GM18951 (cell line): ENCODE results near the gene P3H3.

ENCODE experiments used
- POLR2A ChIP-seq: IDR thresholded peaks from 4 replicates; pipeline ENCODE4 v1.6.1; 2011; ENCODE audit warnings: mild to moderate bottlenecking; ENCODE audit not compliant: insufficient read length, insufficient read depth; ENCODE audit errors: extremely low read depth
- in situ Hi-C: fragments of 300-500 bp; cut with MboI; formaldehyde crosslinking; loops from one replicate; pipeline ENCODE4 v1.12.0; 2022; ENCODE audit warnings: low sequenced_read_pairs, mixed read lengths, inconsistent platforms; ENCODE audit not compliant: unreplicated experiment

P3H3 gene

DNA sequence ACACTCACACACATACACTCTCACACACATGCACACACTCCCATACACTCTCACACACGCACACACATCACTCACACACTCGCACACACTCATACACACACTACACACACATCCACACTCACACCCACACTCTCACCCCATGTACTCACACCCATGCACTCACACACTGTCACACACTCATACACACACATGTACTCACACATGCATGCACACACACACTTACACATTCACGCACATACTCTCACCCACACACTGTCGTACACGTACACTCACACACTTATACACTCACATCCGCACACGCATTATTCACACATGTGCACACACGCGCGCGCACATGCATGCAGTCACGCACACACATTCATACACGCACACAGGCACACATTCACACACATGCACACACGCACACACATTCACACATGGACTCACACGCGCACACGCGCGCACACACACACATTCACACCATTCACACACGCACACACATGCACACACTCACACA, 10.5 kb upstream of the P3H3 start:
- TF ChIP-seq POLR2A, result no peak
- in situ Hi-C loops, result no loop called here

DNA sequence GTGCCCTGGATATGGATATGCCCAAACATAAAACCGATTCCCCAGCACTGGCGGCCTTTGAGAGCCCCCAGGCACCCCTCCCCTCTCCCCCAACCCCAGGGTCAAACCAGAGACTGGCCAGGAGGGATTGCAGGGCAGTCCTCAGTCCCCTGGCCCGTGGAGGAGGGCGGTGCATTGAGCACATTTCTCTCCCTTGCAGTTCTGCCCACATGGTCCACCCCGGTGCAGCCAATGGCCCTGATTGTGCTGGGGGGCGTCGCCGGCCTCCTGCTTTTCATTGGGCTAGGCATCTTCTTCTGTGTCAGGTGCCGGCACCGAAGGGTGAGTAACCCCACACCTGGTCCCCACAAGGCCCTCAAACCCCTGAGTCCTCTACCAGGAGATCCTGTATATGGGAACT, 10.0 kb upstream of the P3H3 start:
- in situ Hi-C loops, result no loop called here
- no peak for TF ChIP-seq POLR2A

DNA sequence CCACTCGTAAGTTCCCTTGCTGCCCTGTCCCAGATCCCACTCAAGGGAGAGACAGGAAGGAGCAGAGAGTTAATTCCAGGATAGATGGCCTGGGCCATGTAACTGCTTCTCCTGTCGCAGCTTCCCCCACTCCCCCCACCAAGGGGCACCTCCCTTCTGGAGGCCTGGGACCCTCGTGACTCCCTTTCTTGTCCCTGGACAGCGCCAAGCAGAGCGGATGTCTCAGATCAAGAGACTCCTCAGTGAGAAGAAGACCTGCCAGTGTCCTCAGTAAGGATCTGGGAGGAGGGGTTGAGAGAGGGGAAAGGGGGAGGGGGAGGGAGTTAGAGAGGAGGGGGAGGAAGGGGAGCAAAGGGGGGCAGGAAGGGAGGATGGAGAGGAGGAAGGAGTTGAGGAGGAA, 9.6 kb upstream of the P3H3 start:
- in situ Hi-C loops, result no loop called here
- TF ChIP-seq POLR2A, result no peak

DNA sequence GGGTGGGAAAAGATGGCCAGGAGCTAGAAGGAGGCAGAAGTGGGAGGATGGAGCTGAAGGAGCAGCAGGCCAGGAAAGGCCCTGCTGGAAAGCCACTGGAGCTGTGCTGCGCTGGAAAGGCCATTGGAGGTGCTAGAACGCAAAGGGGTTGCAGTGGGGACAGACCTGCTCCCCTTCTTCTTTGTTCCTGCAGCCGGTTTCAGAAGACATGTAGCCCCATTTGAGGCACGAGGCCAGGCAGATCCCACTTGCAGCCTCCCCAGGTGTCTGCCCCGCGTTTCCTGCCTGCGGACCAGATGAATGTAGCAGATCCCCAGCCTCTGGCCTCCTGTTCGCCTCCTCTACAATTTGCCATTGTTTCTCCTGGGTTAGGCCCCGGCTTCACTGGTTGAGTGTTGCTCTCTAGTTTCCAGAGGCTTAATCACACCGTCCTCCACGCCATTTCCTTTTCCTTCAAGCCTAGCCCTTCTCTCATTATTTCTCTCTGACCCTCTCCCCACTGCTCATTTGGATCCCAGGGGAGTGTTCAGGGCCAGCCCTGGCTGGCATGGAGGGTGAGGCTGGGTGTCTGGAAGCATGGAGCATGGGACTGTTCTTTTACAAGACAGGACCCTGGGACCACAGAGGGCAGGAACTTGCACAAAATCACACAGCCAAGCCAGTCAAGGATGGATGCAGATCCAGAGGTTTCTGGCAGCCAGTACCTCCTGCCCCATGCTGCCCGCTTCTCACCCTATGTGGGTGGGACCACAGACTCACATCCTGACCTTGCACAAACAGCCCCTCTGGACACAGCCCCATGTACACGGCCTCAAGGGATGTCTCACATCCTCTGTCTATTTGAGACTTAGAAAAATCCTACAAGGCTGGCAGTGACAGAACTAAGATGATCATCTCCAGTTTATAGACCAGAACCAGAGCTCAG, 8.8 kb upstream of the P3H3 start:
- in situ Hi-C loops, result no loop called here
- no peak for TF ChIP-seq POLR2A

DNA sequence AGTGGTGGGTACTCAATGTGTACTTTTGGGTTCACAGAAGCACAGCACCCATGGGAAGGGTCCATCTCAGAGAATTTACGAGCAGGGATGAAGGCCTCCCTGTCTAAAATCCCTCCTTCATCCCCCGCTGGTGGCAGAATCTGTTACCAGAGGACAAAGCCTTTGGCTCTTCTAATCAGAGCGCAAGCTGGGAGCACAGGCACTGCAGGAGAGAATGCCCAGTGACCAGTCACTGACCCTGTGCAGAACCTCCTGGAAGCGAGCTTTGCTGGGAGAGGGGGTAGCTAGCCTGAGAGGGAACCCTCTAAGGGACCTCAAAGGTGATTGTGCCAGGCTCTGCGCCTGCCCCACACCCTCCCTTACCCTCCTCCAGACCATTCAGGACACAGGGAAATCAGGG, 8.0 kb upstream of the P3H3 start:
- in situ Hi-C loops, result no loop called here
- TF ChIP-seq POLR2A, result no peak

DNA sequence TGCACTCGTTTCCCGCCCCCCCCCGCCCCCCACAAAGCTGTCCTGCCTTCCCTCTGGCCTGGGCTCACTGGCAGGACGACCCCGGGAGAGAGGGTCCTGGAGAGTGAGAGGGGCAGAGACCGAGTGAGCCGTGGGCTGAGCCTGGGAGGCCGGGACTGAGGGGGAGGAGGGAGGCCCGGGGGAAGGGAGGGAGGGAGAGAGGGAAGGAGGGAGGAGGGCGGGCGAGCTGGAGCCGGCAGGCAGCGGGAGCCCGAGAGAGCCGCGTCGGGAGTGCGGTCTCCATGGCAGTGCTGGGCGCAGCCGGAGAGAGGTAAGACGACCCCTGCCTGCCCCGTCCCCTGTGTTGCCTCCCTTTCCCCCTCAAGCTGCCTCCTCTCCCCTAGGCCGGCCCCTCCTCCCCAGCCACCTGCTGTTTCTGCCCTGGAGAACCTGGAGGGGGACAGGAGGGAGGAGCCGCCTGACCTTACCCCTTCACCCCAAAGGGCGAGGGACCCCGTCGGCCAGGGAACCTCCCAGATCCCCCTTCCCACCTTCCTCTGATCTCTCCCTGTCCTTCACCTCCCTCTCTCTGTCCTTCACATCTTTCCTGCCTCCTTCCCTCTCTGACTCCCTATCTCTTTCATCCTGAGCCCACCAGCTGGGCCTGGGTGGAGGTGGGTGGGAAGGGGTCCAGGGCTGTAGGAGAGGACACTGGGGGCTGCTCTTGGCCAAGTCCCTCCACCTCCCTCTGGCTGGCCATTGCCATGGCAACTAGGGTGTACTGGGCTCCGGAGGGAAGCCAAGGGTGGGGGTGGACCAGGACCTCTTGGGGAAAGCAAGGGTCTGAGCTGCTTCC, 6.4 kb upstream of the P3H3 start, which contains the start of gene GPR162:
Gene GPR162, plus strand, starts transcription at position 231 of the 835 bp plus-strand sequence. CDS start 2,078 bp downstream, outside the sequence.
- in situ Hi-C loops, result no loop called here
- no peak for TF ChIP-seq POLR2A

- TF ChIP-seq POLR2A, result no peak
- in situ Hi-C loops, result no loop called here
These were observed 5.6 kb upstream of the P3H3 start for GRCh38 chr12:6822426-6823135.

- in situ Hi-C loops, result no loop called here
- TF ChIP-seq POLR2A, result no peak
These were observed 4.8 kb upstream of the P3H3 start for GRCh38 chr12:6823182-6824084.

DNA sequence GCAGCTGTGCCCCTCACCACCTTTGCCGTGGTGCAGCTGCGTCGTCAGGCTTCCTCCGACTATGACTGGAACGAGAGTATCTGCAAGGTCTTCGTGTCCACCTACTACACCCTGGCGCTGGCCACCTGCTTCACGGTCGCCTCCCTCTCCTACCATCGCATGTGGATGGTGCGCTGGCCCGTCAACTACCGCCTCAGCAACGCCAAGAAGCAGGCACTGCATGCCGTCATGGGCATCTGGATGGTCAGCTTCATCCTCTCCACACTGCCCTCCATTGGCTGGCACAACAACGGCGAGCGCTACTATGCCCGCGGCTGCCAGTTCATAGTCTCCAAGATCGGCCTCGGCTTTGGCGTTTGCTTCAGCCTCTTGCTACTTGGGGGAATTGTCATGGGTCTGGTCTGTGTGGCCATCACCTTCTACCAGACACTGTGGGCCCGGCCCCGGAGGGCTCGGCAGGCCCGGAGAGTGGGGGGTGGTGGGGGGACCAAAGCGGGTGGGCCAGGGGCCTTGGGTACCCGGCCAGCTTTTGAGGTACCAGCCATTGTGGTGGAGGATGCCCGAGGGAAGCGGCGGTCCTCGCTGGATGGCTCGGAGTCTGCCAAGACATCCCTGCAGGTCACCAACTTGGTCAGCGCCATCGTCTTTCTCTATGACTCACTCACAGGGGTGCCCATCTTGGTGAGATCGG, 4.0 kb upstream of the P3H3 start:
- no peak for TF ChIP-seq POLR2A
- in situ Hi-C loops, result no loop called here

GRCh38 chr12:6824901-6825381, 3.3 kb upstream of the P3H3 start:
- in situ Hi-C loops, result no loop called here
- TF ChIP-seq POLR2A, result no peak

DNA sequence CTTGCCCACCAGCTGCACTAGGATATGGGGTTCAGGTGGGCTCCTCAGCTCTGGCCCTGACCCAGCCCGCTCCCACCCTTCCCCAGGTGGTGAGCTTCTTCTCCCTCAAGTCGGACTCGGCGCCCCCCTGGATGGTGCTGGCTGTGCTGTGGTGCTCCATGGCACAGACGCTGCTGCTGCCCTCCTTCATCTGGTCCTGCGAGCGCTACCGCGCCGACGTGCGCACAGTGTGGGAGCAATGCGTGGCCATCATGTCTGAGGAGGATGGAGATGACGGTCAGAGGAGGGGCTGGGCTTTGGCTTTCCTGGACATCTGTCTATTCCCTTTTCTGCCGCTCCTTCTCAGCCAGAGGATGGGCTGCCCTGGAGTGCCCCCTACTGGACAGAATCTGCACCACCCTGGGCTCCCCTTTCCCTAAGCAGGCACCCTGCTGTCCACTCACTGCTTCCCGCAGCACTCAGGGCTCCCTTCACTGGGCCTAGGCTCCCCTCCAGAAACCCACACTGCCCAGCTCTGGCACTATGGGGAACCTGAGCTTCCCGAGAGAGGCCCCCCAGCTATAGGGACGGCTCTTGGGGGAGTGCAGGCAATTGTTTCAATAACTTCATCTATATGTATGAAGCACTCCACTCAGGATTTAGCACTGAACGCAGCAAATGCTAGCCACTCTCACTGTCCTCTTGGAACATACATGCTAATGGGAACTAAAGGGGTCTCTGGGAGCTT, 2.6 kb upstream of the P3H3 start:
- no peak for TF ChIP-seq POLR2A
- in situ Hi-C loops, result no loop called here

GRCh38 chr12:6826125-6826733, 2.0 kb upstream of the P3H3 start:
- TF ChIP-seq POLR2A, result no peak
- in situ Hi-C loops, result no loop called here
